Cerebellar nuclear complex (tissue), 1 donor: ENCODE measurements around the gene ZNF385C.

Experiments used
- DNase-seq, 2 experiments: peaks; one replicate each; lab custom pipeline; 2025; lab: John Stamatoyannopoulos, UW

The ZNF385C gene

GRCh38 chr17:42125565-42125964, 27.3 kb upstream of the ZNF385C start:
- DNase-seq, result no peak

DNA sequence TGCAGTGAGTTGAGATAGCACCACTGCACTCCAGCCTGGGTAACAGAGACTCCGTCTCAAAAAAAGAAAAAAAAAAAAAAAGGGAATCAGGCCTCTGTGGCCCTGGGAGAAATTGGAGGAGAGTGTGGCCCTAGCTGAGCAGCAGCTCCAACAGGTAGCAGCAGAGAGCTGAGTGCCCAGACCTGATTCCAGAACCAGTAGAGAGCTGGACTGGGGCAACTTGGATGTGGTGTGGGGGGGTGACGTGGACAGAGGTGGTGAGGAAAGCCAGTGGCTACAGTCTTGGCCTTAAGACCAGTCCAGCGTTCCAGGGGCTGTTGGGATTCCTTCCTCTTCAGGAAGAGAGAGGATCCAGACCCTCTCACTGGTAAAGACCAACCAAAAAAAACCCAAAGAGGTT, 26.0 kb upstream of the ZNF385C start:
- no peak for DNase-seq

DNA sequence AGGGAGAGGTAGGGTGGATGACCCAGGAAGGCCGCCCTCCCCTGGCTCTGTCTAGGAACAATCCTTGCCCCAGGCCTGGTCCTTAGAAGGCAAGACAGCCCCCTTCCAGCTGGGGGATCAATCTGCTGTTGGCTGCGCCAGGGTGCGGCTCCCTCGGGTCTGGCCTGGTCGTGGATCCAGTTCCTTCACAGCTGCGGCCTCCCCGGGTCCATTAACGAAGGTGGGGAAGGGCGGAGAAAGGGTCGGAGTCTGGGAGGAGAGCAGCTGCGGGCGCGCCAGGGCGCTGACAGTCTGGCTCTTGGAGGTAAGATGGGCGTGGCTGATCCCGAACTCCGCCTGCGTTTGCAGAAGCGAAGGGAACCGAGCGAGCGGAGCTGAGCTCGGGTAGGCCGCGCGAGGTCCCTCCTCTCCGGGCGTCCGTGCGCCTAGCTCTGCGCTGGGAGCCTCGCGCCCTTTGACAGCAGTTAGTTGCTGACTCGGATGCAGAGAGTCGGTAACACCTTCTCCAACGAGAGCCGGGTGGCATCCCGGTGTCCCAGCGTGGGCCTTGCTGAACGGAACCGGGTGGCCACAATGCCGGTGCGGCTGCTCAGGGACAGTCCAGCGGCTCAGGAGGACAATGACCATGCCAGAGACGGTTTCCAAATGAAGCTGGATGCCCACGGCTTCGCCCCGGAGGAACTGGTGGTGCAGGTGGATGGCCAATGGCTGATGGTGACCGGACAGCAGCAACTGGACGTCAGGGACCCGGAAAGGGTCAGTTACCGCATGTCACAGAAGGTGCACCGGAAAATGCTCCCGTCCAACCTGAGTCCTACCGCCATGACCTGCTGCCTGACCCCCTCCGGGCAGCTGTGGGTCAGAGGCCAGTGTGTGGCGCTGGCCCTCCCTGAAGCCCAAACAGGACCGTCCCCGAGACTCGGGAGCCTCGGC, 24.4 kb upstream of the ZNF385C start, which contains the start of gene HSPB9:
HSPB9 (plus strand) TSS at position 434 of the 933 bp plus-strand sequence; CDS start at position 481, 47 bp downstream.
- DNase-seq, result no peak

DNA sequence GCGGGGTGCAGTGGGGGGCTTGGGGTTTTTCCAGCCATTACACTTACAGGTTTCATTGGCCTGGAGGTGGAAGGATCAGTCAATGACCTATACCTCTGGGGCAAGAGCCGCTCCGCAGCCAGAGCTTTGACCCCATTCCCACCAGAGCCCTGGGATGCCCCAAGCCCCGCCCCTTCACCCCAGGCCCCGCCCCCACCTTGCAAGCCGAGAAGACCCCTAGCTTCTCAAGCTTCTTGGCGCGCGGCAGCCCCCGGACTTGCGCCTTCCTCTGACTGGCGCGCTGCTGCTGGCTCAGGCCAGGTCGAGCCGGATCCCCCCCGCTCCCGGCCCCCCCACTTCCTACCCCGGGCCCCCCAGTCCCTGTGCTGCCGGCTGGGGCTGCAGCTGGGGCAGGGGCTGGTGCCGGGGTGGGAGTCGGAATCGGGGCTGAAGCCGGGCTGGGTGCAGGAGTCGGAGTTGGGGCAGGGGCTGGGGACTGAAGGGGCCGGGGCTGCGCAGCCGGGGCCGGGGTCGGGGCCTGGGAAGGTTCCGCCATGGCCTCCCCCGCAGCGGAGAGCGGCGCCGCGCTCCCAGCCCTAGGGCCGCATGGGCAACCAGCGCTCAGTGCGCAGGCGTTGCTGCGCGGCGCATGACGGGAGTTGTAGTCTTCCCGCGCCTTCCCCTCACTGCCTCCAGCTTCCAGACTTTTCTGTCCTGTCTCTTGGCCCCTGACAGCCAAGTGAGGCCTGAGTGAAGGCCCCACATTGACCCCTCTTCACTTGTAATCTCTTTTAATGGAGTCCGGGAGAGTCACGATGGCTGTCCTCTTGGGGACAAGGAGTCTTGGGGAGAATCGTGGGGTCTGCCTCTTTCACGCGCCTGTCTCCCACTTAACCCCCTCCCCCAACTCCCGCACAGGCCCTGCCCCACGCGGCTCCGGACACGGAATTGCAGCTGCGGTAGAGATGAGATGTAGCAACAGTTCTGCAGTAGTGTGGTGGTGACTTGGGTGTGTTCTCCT, 22.8 kb upstream of the ZNF385C start, which contains the start of gene KAT2A:
KAT2A (minus strand) TSS at position 598 of the 1,000 bp plus-strand sequence; CDS start at position 535, 63 bp downstream.
- DNase-seq, result peak in 1 of 2 experiments; percentile 50

DNA sequence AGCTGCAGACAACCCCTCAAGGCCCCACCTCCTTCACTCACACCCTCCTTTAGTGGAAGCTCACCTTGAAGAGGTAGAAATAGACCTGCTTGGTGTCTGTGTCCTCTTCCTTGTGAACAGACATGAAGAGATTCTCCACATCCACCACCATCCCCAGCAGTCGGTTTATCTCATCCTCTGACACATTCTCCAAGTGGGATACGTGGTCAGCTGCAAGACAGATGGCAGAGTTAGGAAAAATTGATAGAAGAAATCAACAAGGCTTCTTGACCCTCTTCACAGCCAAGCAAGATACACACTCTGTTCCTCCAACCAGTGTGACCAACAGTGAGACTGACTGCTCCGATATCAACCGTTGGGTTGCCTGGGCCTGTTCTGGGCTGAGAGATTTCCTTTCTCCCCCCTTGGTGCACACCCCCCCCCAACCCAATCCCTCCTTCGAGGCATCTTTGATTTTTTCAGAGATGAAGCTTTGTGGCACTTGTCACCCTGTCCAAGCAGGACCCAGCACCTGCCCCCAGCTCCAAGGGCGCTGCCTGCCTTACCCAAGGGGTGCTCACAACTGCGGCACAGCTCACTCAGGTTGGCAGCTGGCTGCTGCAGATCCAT, 22.0 kb upstream of the ZNF385C start:
- DNase-seq, result no peak

DNA sequence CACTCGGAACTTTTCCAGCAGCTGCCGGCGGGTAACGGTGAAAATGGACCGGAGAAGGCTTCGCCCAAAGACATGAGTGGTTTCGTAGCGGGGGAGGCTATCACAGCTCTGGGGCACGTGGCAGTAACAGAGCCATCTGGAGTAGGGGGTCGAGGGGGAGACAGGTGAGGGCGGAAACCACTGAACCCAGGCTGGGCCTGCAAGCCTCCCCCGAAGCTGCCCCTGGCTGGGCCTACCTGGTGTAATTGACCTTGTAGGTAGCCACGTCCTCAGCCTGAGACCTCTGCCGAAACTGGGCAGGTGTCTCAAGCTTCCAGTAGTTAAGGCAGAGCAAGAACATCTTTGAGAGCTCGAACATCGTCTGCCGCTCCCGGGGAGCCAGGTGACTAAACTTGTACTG, 21.0 kb upstream of the ZNF385C start:
- DNase-seq, result no peak

- DNase-seq, result no peak
These were observed 20.3 kb upstream of the ZNF385C start for GRCh38 chr17:42118545-42118944.

DNA sequence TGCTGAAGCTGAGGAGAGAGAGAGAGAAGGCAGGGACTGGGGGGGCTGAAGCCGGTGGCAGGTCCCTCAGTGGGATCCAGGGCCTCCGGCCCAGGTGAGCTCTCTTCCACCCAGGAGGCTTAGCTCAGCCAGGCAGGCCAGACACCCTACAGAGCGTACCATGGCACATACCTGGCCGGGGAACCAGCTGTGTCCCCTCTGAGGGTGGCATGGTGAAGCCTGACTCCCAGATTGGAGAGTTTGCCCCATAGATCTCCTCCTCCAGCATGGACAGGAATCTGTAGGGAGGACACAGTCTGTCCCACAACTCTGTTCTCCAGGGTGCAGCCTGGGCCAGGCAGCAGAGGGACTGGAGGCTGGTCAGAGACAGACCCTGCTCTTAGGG, 19.8 kb upstream of the ZNF385C start:
- no peak for DNase-seq

DNA sequence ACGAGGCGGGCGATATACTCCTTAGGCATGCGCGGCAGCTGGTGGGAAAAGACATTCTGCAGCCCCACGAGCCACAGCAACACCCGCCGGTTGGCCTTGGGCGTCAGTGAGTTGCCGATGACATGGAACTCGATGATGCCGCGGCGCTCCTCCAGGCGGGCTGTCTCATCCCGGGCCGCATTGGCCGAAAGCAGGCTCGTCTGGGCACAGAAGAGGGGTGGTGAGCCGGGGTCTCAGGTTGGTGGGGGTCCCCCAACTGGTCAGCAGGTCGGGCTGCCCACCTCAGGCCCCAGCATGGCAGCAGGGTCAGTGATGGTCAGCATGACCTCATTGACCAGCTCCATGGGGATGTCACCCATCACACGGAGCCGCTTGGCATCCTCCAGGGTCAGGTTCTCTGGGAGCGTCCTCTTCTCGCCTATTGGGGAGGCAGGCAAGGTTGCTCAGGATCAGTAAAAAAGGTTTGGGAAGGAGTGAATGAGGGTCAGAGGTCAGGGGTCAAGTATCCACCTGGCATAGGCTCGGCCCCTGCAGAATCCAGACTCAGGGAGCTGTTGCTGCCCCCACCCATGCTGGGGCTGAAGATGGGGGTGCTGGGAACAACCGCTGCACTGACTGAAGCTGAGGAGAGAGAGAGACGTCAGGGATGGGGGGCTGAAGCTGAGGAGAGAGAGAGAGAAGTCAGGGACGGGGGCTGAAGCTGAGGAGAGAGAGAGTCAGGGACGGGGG, 19.3 kb upstream of the ZNF385C start:
- DNase-seq, result no peak

DNA sequence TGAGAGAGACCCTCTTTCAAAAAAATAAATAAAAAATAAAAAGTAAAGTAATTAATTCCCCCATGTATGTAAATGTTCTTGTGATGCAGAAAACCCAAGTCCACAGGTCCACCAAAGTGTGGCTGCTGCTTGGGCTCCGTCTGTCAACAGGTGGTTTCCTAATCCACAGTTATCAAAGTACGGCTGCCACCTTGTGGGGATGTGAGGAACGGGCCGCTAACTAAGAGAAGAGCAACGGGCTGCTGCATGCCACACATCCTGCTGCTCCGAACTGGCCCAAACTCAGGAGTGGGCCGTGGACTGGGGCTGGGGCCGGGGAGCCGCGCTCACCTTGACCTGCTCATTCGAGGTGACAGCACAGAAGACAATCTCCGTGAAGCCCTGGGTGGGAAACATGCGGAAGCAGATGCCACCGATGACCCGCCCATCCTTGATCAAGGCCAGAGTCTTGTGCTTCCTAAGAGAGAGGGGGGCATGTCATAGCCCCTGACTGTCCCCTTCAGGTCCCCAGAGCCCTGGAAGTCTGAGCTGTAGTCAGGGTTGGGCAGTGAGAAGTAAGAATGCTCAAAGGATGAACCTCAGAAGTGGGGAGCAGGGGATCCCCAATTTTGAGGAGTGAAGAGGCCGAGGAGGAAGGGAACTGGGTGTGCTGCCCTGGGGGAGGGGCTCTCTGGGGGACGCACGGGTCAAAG, 18.6 kb upstream of the ZNF385C start:
- DNase-seq, result peak in 1 of 2 experiments; percentile 40

GRCh38 chr17:42114118-42114517, 15.8 kb upstream of the ZNF385C start:
- DNase-seq, result no peak

- no peak for DNase-seq
These were observed 15.2 kb upstream of the ZNF385C start for GRCh38 chr17:42113293-42114069.

DNA sequence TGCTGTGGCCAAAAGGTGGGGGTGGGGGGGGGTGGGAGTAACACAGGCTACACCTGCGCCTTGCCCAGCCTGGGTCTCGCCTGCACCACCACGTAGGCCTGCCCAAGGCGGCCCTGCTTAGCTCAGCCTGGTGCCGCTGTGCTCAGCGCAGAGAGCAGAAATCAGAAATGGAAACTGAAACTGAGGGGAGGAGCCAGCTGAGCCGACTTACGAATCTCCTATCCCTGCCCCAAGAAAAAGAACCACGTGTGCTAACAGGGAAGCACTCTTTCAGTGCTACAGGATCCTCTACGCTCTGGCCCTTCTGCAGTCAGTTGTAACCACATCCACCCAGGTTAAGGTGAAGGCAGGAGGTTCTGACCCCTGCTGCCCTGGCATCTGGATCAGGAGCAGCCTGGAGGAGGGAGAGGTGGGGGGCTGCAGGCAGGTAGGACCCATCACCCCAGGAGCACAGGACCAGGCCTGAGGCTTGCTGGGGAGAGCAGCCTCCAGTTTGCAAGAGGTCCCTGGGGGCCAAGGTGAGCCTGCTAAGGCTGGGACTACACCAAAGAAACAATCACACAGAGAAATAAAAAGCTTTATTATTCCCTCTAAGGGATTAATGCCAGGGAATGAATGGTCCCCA, 14.4 kb upstream of the ZNF385C start, which contains the start of gene DHX58:
DHX58 (minus strand) TSS at position 163 of the 625 bp plus-strand sequence. CDS start 822 bp downstream, outside the sequence.
- DNase-seq, result no peak

DNA sequence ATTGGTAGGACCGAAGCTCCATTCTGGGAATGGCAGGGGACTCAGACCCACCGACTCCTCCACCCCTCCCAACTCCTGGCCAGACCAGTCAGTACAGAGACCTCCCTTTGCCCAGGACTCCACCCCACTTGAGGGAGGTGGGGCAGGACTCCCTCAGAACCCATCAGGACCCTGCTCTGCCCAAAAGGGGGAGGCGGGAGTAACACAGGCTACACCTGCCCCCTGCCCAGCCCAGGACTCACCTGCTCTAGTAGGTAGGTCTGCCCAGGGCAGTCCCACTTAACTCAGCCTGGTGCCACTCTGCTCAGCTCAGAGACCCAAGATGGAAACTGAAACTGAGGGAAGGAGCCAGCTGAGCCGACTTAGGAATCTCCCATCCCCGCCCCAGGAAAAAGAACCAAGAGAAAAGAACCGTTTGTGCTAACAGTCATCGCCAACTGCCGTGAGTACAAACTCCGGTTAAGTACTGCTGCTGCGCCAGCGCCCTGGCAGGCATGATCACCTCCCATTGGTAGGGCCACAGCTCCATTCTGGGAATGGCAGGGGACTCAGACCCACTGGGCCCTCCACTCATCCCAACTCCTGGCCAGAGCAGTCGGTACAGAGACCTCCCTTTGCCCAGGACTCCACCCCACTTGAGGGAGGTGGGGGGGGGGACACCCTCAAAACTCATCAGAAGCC, 13.7 kb upstream of the ZNF385C start:
- no peak for DNase-seq

- DNase-seq, result no peak
These were observed 13.0 kb upstream of the ZNF385C start for GRCh38 chr17:42111265-42111636.

- no peak for DNase-seq
These were observed 12.3 kb upstream of the ZNF385C start for GRCh38 chr17:42110301-42111264.

DNA sequence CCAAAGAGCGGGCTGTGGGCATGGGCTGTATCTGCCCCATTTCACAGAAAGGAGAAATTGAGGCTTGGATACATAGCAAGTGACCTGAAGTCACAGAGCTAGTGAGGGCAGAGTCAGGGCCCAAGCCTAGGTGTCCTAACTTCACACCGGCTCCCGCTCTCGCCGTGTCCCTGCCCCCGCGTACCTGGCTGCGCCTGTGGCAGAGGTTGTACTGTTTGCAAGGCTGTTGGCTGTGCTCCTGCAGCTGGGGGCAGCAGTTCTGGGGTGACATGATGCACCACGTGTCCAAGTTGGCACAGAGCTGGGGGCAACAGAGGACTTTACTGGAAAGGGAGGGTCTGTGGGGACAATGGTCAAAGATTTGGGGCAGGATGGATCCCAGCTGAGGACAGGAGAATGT, 10.8 kb upstream of the ZNF385C start:
- no peak for DNase-seq
